ENCODE data around the gene HOXD9.

The HOXD9 gene

GRCh38 chr2:176122683-176123410 is at the start of gene HOXD9:
HOXD9 (plus strand) TSS chr2:176122719; CDS start chr2:176122769, 50 bp downstream.
- DNase-seq = no peak

- DNase-seq = no peak
Observed at GRCh38 chr2:176072951-176073904, 49.3 kb upstream of the HOXD9 start.

- DNase-seq = no peak
Observed at GRCh38 chr2:176074919-176075425, 47.5 kb upstream of the HOXD9 start.

GRCh38 chr2:176075481-176075880 is 47.0 kb upstream of the HOXD9 start:
- no peak for DNase-seq

- no peak for DNase-seq
Observed at GRCh38 chr2:176076063-176076462, 46.5 kb upstream of the HOXD9 start.

GRCh38 chr2:176076796-176077195 is 45.7 kb upstream of the HOXD9 start:
- no peak for DNase-seq

GRCh38 chr2:176078541-176079284 is 43.8 kb upstream of the HOXD9 start:
- DNase-seq = no peak

GRCh38 chr2:176079285-176079830 is 43.2 kb upstream of the HOXD9 start:
- DNase-seq = no peak

GRCh38 chr2:176079831-176080539 is 42.5 kb upstream of the HOXD9 start:
- peak; percentile 52 for DNase-seq

GRCh38 chr2:176080540-176081375 is 41.8 kb upstream of the HOXD9 start:
- no peak for DNase-seq

- no peak for DNase-seq
Observed at GRCh38 chr2:176081376-176081836, 41.1 kb upstream of the HOXD9 start.

GRCh38 chr2:176081837-176082524 is 40.5 kb upstream of the HOXD9 start:
- DNase-seq = no peak

GRCh38 chr2:176082525-176082823 is 40.0 kb upstream of the HOXD9 start:
- no peak for DNase-seq

GRCh38 chr2:176082824-176083751 is 39.4 kb upstream of the HOXD9 start:
- no peak for DNase-seq

GRCh38 chr2:176083796-176084261 is 38.7 kb upstream of the HOXD9 start, which contains the start of gene EVX2:
EVX2 (minus strand) TSS chr2:176083962; CDS start chr2:176083776, 186 bp downstream.
- DNase-seq = no peak

GRCh38 chr2:176084611-176085119 is 37.9 kb upstream of the HOXD9 start:
- DNase-seq = no peak

GRCh38 chr2:176085120-176085788 is 37.3 kb upstream of the HOXD9 start:
- no peak for DNase-seq
